RWPE2 (cell line): ENCODE results near the gene PRKG1.

Source experiments
- ATAC-seq: fragments of 200-7000 bp; cut with Tn5 transposase; 3 replicates; pipeline ENCODE4 v1.9.1; 2021; ENCODE audit warnings: low read depth
- DNase-seq: peaks from one replicate; pipeline ENCODE4 v3.0.0-alpha.2; 2020; ENCODE audit warnings: low spot score
- H3K27ac ChIP-seq: fragments of 450-650 bp; 2 replicates; pipeline ENCODE4 v1.5.1; 2017; ENCODE audit warnings: mild to moderate bottlenecking; ENCODE audit not compliant: poor library complexity, severe bottlenecking
- H3K27me3 ChIP-seq: fragments of 250-450 bp; sonication (Bioruptor Pico); 2 replicates; pipeline ENCODE4 v1.5.1; 2021; ENCODE audit warnings: mild to moderate bottlenecking, moderate library complexity; ENCODE audit not compliant: insufficient read depth, poor library complexity, severe bottlenecking
- H3K36me3 ChIP-seq: fragments of 250-450 bp; sonication (Bioruptor Pico); 2 replicates; pipeline ENCODE4 v1.5.1; 2020; ENCODE audit warnings: low read depth, mild to moderate bottlenecking, moderate library complexity
- H3K4me1 ChIP-seq: fragments of 250-450 bp; sonication (Bioruptor Pico); 2 replicates; pipeline ENCODE4 v1.5.1; 2021; ENCODE audit warnings: mild to moderate bottlenecking, moderate library complexity; ENCODE audit not compliant: insufficient read depth, poor library complexity, severe bottlenecking
- H3K4me3 ChIP-seq: fragments of 250-450 bp; sonication (Bioruptor Pico); 2 replicates; pipeline ENCODE4 v1.5.1; 2021; ENCODE audit warnings: mild to moderate bottlenecking, moderate library complexity; ENCODE audit not compliant: severe bottlenecking
- H3K9me3 ChIP-seq: fragments of 250-450 bp; sonication (Bioruptor Pico); 2 replicates; pipeline ENCODE4 v1.5.1; 2021; ENCODE audit warnings: mild to moderate bottlenecking, moderate library complexity; ENCODE audit not compliant: severe bottlenecking
- CTCF ChIP-seq: fragments of 450-650 bp; IDR thresholded peaks from one replicate; pipeline ENCODE4 v1.5.1; 2017; ENCODE audit warnings: mild to moderate bottlenecking, moderate library complexity; ENCODE audit not compliant: poor library complexity, severe bottlenecking

Gene PRKG1

GRCh38 chr10:51705774-51706173 is 631.5 kb downstream of the PRKG1 start:
- DNase-seq: no peak
- Histone ChIP-seq H3K36me3 (no peaks in the 10 kb centered on the region), H3K4me1 (no peaks in the 10 kb centered on the region), H3K9me3 (no peaks in the 10 kb centered on the region), H3K27ac (no peak overlapping the region), H3K4me3 (no peak overlapping the region), H3K27me3 (no peaks in the 10 kb centered on the region)
- no peak for TF ChIP-seq CTCF
- ATAC-seq: no peak

GRCh38 chr10:51706225-51706624 is 631.9 kb downstream of the PRKG1 start:
- no peak overlapping the region for H3K4me3 ChIP-seq
- ATAC-seq: no peak
- no peaks in the 10 kb centered on the region for H3K4me1 ChIP-seq

GRCh38 chr10:51707392-51707791 is 633.1 kb downstream of the PRKG1 start:
- Histone ChIP-seq H3K4me3 (no peak overlapping the region), H3K9me3 (no peaks in the 10 kb centered on the region), H3K27ac (no peak overlapping the region), H3K4me1 (no peaks in the 10 kb centered on the region), H3K27me3 (no peaks in the 10 kb centered on the region), H3K36me3 (no peaks in the 10 kb centered on the region)
- ATAC-seq: no peak
- no peak for TF ChIP-seq CTCF
- DNase-seq: no peak

More at GRCh38 chr10:51706225-51706624, 631.9 kb downstream of the PRKG1 start:
- H3K27ac ChIP-seq: no peak overlapping the region
- no peak for TF ChIP-seq CTCF
- no peaks in the 10 kb centered on the region for H3K9me3 ChIP-seq
- H3K36me3 ChIP-seq: no peaks in the 10 kb centered on the region
- no peaks in the 10 kb centered on the region for H3K27me3 ChIP-seq
- no peak for DNase-seq

GRCh38 chr10:51707821-51708424 is 633.6 kb downstream of the PRKG1 start:
- H3K27me3 ChIP-seq: no peaks in the 10 kb centered on the region
- H3K27ac ChIP-seq: no peak overlapping the region
- H3K9me3 ChIP-seq: no peaks in the 10 kb centered on the region
- DNase-seq (no peak), ATAC-seq (no peak)
- TF ChIP-seq CTCF: no peak
- H3K4me1 ChIP-seq: no peaks in the 10 kb centered on the region
- no peak overlapping the region for H3K4me3 ChIP-seq
- H3K36me3 ChIP-seq: no peaks in the 10 kb centered on the region

GRCh38 chr10:51708609-51709008 is 634.3 kb downstream of the PRKG1 start:
- DNase-seq (no peak), ATAC-seq (no peak)
- no peaks in the 10 kb centered on the region for H3K4me1 ChIP-seq
- no peaks in the 10 kb centered on the region for H3K27me3 ChIP-seq
- H3K36me3 ChIP-seq: no peaks in the 10 kb centered on the region
- no peak for TF ChIP-seq CTCF
- H3K4me3 ChIP-seq: no peak overlapping the region
- H3K27ac ChIP-seq: no peak overlapping the region
- no peaks in the 10 kb centered on the region for H3K9me3 ChIP-seq
